Limb (tissue), 2 donors: ENCODE data around the gene APPL2.
"Not testable (repeated sequence)": the region's sequence is repeated elsewhere in the genome, so short reads cannot be mapped to it uniquely, and the experiment has no call there.

Experiments
- DNase-seq, 2 donors: peaks; one replicate each; pipeline ENCODE4 v3.0.0-alpha.2; 2016; ENCODE audit errors: extremely low spot score in 2 of 2

APPL2 gene

GRCh38 chr12:105256431-105256830 lies 20.5 kb upstream of the APPL2 start:
- not testable (repeated sequence) for DNase-seq

GRCh38 chr12:105256011-105256410 lies 20.0 kb upstream of the APPL2 start:
- no peak for DNase-seq

- DNase-seq, result no peak
These were observed 18.0 kb upstream of the APPL2 start for GRCh38 chr12:105253866-105254513.

- no peak for DNase-seq
These were observed 16.9 kb upstream of the APPL2 start for GRCh38 chr12:105252901-105253300.

- not testable (repeated sequence) for DNase-seq
These were observed 9.9 kb upstream of the APPL2 start for GRCh38 chr12:105245776-105246427.

GRCh38 chr12:105245291-105245690 lies 9.3 kb upstream of the APPL2 start:
- no peak for DNase-seq

- DNase-seq, result no peak
These were observed 4.3 kb upstream of the APPL2 start for GRCh38 chr12:105240228-105240627.

- no peak for DNase-seq
These were observed 3.3 kb upstream of the APPL2 start for GRCh38 chr12:105239304-105239703.

GRCh38 chr12:105237666-105238065 lies 1.7 kb upstream of the APPL2 start:
- no peak for DNase-seq

GRCh38 chr12:105235281-105235731 lies 668 bp downstream of the APPL2 start:
- DNase-seq, result no peak

GRCh38 chr12:105234197-105234596 lies 1.8 kb downstream of the APPL2 start:
- DNase-seq, result no peak

GRCh38 chr12:105233041-105233905 lies 2.7 kb downstream of the APPL2 start:
- no peak for DNase-seq

GRCh38 chr12:105231396-105231795 lies 4.6 kb downstream of the APPL2 start:
- no peak for DNase-seq

GRCh38 chr12:105229371-105229770 lies 6.6 kb downstream of the APPL2 start:
- no peak for DNase-seq

- DNase-seq, result no peak
These were observed 7.0 kb downstream of the APPL2 start for GRCh38 chr12:105228966-105229365.

- DNase-seq, result no peak
These were observed 7.5 kb downstream of the APPL2 start for GRCh38 chr12:105228494-105228893.

- DNase-seq, result no peak
These were observed 8.1 kb downstream of the APPL2 start for GRCh38 chr12:105227879-105228278.

- peak; percentile 42 to 66 for DNase-seq
These were observed 9.8 kb downstream of the APPL2 start for GRCh38 chr12:105226219-105226618.

- no peak for DNase-seq
These were observed 10.4 kb downstream of the APPL2 start for GRCh38 chr12:105225505-105226015.

- no peak for DNase-seq
These were observed 11.6 kb downstream of the APPL2 start for GRCh38 chr12:105224399-105224798.

- no peak for DNase-seq
These were observed 12.1 kb downstream of the APPL2 start for GRCh38 chr12:105223884-105224283.

- no peak for DNase-seq
These were observed 12.6 kb downstream of the APPL2 start for GRCh38 chr12:105223352-105223845.
